Hepatocyte (in vitro differentiated cells): ENCODE data around the gene FOXO3.

Source experiments
- EZH2 ChIP-seq: fragments of 200-600 bp; sonication (generic); IDR thresholded peaks from 2 replicates; pipeline ENCODE4 v1.6.1; 2016; ENCODE audit warnings: antibody characterized with exemption, mild to moderate bottlenecking, borderline replicate concordance
- EZH2phosphoT487 ChIP-seq: fragments of 200-600 bp; sonication (generic); IDR thresholded peaks from one replicate; pipeline ENCODE4 v1.6.1; 2018; ENCODE audit warnings: antibody characterized with exemption, mild to moderate bottlenecking, low read depth, moderate library complexity; ENCODE audit not compliant: unreplicated experiment, severe bottlenecking
- TF ChIP-seq, protein P1 (sequence below): fragments of 200-600 bp; sonication (generic); IDR thresholded peaks from 2 replicates; pipeline ENCODE4 v1.5.1; 2016; ENCODE audit warnings: antibody characterized with exemption, mild to moderate bottlenecking; ENCODE audit not compliant: poor library complexity

DNA sequence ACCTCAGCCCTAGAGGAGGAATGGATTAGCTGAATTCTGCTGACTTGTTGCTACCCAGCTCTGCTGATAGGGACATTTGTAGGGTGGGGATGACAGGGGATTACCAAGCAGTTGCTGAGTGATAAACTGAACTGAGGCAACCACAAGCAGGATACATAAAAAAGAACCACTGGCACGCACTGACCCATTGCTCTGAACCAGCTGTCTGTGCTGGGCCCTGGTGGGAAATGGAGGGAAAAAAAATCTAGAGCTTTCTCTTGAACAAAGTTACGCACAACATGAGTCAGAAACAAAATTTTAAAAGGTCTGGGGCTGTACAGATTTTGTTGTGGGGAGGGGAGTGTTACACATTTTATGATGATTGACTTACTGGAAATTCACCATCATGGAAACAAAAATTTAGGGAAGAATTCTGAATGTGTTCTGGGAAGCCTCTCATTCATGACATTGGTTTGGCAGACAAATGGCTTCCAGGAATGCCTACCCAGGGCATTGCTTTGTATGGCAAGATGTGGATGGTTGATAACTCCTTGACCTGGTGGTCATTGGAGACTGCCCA lies 37.7 kb downstream of the FOXO3 start:
- TF ChIP-seq EZH2, result no peak
- TF ChIP-seq EZH2phosphoT487, result no peak
- TF ChIP-seq, protein P1, sequence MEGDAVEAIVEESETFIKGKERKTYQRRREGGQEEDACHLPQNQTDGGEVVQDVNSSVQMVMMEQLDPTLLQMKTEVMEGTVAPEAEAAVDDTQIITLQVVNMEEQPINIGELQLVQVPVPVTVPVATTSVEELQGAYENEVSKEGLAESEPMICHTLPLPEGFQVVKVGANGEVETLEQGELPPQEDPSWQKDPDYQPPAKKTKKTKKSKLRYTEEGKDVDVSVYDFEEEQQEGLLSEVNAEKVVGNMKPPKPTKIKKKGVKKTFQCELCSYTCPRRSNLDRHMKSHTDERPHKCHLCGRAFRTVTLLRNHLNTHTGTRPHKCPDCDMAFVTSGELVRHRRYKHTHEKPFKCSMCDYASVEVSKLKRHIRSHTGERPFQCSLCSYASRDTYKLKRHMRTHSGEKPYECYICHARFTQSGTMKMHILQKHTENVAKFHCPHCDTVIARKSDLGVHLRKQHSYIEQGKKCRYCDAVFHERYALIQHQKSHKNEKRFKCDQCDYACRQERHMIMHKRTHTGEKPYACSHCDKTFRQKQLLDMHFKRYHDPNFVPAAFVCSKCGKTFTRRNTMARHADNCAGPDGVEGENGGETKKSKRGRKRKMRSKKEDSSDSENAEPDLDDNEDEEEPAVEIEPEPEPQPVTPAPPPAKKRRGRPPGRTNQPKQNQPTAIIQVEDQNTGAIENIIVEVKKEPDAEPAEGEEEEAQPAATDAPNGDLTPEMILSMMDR, result no peak
